ENCODE results near the gene OGFR.

OGFR gene

GRCh38 chr20:62801284-62802010 is 3.2 kb upstream of the OGFR start:
- DNase-seq = no peak

GRCh38 chr20:62802026-62802712 is 2.5 kb upstream of the OGFR start:
- DNase-seq = no peak

GRCh38 chr20:62804021-62804626 is 511 bp upstream of the OGFR start:
- no peak for DNase-seq

GRCh38 chr20:62805155-62805710 is 598 bp downstream of the OGFR start:
- no peak for DNase-seq

GRCh38 chr20:62805711-62806382 is 1.2 kb downstream of the OGFR start:
- DNase-seq = no peak

- no peak for DNase-seq
These were observed 1.9 kb downstream of the OGFR start for GRCh38 chr20:62806383-62807050.

GRCh38 chr20:62807444-62808210 is 3.0 kb downstream of the OGFR start:
- DNase-seq = no peak

- DNase-seq = no peak
These were observed 3.7 kb downstream of the OGFR start for GRCh38 chr20:62808211-62808865.

GRCh38 chr20:62809530-62810428 is 5.1 kb downstream of the OGFR start:
- no peak for DNase-seq

- no peak for DNase-seq
These were observed 6.7 kb downstream of the OGFR start for GRCh38 chr20:62811320-62811719.

- DNase-seq = no peak
These were observed 7.1 kb downstream of the OGFR start for GRCh38 chr20:62811720-62812119.

- no peak for DNase-seq
These were observed 7.7 kb downstream of the OGFR start for GRCh38 chr20:62812181-62812906.

- DNase-seq = no peak
These were observed 8.2 kb downstream of the OGFR start for GRCh38 chr20:62812907-62813200.

GRCh38 chr20:62813588-62813987 is 9.0 kb downstream of the OGFR start:
- DNase-seq = no peak

- no peak for DNase-seq
These were observed 9.5 kb downstream of the OGFR start for GRCh38 chr20:62814060-62814708.

- DNase-seq = no peak
These were observed 10.1 kb downstream of the OGFR start for GRCh38 chr20:62814709-62815065.

- DNase-seq = no peak
These were observed 10.7 kb downstream of the OGFR start for GRCh38 chr20:62815066-62815991.

Data from NCI-H1417 treated with DMSO at 0.1 percent for 48 hours (cell line).